Stimulated activated CD4-positive, alpha-beta T cell treated with anti-CD3 and anti-CD28 coated beads, Interleukin-4, amount 100 ng/mL, for 48 hours (primary cell): ENCODE results near the gene CYB561D2.
A peak's percentile ranks its signal among the peaks of the same experiment; 100 is the strongest.

ENCODE experiments used
- DNase-seq, 2 donors: peaks; one replicate each; pipeline ENCODE4 v3.0.0-alpha.2; 2020; ENCODE audit warnings: low read depth in 2 of 2

CYB561D2 gene

DNA sequence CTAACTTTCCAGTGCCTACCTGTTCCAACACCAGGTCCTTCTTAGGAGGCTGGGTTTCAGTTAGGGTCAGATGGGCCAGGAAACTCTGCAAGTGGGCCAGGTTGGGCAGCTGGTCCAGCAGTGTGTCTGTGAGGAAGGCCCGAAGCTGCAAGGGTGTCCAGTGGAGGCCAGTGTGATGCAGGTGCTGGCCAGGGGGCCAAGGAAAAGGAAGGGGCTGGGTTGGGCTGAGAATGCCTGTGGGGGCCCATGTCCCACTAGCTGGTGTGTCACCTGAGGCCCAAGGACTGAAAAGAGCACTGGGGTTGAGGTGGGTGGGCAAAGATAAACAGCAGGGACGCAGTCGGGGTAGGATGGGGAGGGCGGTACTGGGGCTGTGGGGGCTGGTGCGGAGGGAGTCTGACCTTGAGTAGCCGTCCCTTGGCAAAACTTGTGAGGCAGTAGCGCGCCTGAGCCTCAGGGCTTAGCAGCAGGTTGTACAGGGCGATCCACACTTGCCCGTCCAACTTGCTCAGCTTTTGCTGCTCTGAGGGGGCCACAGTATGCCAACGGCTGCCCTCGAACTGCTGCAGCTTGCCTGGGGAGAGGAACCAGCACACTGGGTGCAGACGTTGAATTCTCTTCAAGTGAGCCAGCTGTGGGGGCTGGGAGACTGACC lies 8.5 kb upstream of the CYB561D2 start:
- DNase-seq, result no peak

DNA sequence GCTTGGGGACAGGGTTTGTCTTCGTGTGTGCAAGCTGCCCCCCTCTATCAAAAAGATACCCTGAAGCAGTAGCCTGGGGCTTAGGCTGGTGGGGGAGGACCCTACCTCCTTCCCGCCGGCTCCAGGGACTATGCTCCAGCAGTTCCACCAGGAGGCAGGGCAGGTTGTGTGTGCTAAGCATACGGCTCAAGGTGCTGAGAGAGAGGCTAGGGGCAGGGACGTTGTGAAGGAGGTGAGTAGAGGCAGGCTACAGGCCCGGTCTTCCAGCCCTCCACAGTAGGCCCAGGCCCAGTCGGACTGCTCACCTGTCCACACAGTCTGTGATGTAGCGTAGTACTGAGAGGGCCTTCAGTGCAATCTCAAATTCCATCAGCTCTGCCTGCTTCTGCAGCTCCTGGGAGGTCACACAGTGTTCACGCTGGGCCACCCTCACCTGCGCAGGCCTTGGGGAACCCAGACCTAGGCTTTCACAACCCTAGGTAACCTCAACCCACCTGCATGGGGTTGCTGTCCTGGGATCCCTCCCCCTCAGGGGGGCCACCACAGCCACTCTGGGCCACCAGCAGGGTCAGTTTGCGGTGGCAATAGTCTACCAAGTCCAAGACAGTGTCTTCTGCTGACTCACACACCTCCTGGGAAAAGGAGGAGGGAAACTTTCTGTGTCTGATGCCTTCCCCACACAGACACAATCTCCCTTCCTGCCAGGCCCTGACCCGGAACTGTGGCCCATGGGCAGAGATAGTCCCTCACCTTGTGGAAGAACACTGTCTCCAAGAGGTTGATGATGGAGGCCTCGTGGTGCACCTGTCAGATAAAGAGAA lies 7.6 kb upstream of the CYB561D2 start:
- DNase-seq, result no peak

DNA sequence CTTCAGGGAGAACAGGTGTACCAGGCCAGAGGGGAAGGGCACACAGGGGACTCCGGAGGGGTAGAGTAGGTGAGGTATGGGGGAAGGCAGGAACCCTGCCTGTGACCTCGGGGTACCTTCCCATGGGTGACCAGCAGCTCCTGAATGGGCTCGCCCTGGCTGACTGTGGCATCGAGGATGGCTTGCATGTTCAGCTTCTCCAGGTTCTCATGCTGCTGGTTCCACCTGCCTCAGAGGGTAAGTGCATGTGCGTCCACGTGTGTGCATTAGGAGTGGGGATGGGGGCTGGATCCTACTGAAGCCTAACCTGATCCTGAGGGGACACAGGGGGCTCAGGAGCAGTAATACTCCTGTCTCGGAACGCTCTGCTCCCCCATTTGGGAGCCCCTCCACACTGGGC lies 5.7 kb upstream of the CYB561D2 start:
- DNase-seq, result no peak

DNA sequence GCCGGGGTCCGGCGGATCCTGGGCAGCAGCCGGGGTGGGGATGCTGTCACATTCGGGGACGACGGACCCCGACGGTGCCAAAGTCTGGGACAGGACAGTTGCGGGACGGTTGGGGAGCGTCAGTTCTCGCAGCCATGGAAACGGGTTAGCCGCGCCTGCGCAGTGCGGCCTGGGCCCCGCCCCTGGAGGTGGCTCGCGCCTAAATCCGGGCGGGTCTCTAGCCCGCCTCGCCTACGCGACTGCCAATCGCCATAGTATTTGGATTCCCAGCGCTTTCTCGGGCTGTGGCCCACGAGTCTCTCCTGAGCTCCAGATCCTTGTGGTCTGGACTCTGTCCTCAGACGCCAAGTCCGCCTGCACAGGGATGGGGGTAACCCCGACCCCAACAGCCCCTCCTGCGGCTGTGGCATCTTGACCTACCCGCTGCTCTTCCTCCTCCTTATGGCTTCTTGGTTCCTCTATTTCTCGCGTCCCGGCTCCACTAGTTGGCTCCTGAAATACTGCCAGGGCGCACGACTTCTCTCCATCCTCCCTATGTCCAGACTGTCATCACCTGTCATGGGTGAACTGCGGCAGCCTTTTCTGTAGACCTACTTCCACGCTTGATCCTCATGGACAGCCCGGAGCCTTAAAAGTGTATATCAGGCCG lies 5.0 kb upstream of the CYB561D2 start, which contains the start of gene ZMYND10:
TSS of gene ZMYND10 (minus strand) at position 147 of the 649 bp plus-strand sequence. CDS start 153 bp downstream, outside the sequence.
- peak; percentile 76 to 78 for DNase-seq

DNA sequence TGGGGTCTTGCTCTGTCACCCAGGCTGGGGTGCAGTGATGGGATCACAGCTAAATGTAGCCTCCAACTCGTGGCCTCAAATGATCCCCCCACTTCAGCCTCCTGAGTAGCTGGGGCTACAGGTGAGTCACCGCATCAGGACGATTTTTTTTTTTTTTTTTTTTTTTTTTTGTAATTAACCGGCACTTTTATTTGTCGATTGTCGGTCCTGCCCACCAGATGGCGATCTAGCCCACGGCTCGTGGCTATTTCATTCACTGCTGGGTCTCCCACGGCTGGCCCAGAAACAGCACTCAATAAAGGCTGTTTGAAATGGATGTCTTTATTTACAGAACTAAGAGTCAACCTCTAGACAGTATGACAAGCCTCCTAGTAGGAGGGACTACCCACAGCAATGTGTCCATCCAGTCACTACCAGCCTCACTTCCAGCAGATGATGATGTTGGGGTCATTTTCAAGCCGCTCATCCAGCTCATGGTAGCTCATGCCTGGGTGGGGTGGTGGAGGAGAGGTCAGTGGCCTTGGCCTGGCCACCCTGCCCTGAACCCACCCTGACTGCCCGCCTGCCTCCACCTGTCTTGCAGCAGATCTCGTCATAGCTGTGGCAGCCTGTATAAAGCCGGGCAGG lies 3.4 kb upstream of the CYB561D2 start:
- peak; percentile 59 to 67 for DNase-seq

DNA sequence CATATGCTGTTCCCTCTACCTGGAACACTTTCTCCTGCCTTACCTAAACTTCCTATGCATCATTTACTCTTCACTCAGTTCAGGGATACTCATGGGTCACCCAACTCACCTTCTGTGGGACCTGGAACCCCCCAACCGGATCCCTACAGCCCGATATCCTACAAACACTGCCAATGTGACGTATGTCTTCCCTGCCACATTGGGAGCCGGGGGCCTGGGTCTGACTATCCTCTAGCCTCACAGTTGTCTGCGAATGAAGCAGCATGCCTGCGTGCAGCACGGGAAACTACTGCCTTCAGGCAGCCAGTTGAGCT lies 492 bp upstream of the CYB561D2 start:
- no peak for DNase-seq

DNA sequence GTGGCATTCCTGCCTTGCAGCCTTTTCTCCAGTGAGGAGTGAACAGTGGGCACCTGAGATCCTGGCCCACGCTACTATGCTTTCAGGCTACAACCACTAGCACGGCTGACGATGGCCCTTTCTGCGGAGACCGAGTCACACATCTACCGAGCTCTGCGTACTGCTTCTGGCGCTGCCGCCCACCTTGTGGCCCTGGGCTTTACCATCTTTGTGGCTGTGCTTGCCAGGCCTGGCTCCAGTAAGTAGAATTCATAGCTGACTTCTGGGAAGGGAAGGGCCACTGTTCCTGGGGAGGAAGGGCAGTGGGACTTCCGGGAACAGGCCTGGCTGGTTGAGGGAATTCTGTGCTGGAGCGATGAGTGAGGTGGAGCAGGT lies 648 bp downstream of the CYB561D2 start:
- no peak for DNase-seq

DNA sequence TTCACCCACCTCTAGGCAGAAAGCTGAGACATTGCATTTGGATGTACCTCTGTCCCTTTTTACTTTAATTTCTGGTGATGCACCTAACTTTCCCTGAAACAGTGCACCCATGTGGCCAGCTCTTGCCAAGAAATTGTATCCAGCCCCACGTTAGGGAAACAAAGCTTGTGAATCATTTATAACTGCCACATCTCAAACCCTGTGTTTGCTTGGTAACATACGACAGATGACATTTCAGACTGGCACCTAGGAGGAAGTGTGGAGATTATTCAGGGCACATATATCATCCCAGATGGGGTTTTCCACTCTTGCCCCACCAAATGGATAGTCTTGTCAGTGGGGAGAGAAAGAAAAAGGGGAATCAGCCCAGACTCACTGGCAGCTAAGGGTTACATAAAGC lies 2.1 kb downstream of the CYB561D2 start:
- DNase-seq, result no peak

DNA sequence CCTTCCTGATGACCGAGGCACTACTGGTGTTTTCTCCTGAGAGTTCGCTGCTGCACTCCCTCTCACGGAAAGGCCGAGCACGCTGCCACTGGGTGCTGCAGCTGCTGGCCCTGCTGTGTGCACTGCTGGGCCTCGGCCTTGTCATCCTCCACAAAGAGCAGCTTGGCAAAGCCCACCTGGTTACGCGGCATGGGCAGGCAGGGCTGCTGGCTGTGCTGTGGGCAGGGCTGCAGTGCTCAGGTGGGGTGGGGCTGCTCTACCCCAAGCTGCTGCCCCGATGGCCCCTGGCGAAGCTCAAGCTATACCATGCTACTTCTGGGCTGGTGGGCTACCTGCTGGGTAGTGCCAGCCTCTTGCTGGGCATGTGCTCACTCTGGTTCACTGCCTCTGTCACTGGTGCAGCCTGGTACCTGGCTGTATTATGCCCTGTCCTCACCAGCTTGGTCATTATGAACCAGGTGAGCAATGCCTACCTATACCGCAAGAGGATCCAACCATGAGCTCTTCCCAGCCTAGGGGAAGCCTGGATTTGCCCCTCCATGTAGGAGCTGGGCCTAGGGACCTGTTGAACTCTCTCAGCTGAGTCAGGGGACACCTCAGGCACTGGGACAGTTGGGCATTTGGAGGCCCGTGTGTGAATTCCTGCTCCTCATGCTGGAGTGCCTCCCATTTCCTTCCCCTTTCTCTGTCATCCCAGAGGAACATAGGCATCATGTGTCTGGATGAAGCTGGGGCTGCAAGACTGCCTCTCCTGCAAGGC lies 2.8 kb downstream of the CYB561D2 start:
- no peak for DNase-seq

DNA sequence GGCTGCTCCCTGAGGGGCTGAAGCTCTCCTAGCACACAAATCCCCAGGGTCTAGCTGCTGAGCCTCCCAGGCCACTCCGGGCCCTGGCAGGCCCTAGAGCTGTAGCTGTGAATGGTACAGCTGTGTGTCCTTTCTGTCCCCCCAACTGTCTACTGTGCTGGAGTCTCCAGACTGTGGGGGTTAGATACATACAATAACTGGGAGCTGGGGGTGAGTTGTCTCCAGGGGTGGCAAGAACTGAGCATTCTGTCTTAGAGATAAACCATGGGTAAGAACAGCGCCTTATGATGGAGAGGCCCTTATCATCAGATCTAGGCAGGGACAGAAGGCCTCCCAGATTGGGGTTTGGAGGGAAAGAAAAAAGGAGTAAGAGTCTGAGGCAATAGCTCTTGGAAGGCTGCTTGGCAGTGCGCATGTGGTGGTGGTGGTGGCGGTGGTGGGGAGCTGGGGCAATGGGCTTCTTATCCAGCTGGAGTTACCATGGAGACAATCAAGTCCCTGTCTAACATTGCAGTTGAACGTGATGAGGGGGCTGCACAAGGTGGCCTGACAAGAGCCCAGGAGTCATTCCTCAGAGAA lies 3.6 kb downstream of the CYB561D2 start:
- DNase-seq, result no peak

DNA sequence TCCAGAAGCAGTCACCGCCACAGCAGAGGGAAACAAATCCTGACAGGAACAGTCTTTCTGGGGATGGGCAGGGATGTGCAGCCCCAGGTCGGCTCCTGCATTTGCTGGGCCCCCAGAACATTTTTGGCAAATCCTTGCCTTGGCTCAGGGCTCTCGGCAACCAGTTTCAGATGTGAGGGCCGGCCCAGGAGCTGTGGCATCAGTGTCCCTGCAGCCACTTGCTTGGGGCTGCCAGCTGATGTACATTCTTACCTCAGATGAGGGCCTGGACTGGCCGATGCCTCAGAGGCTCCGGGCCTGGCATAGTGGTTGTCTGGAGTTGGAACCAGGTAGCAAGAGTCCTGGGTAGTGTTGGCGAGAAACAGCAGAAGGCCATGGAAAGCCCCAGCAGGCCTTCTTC lies 4.2 kb downstream of the CYB561D2 start:
- no peak for DNase-seq

DNA sequence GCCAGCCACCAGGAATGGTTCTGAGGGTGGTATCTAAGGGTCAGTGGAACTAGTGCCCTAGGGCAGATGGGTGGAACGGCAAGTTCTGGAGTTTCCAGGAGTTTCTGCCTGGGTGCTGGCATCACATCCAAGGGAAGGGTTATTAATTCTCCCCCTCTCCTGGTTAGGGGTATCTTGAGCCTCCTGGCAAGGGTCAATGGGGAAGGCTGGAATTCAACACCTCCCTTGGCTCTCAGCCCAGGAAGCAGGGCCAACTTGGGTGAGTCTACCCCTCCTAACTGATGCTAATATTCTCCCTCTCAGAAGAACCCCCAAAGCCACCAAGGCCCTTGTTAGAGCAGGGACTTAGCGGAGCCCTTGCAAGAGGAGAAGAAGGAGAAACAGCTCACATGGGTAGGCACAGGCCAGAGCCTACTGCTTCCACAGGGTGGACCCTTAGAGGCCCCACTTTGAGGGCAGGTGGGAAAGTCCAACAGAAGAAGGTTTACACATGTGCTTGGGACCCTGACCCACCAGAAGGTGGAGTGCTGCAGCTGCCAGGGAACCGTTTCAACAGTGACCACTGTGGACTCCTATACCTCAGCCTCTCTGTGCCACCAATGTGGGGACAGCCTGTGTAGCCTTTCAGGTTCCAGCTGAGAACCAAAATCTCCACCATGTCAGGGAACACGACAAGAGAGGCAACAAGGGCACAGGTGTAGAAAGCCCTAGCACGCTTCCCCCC lies 5.3 kb downstream of the CYB561D2 start:
- no peak for DNase-seq

DNA sequence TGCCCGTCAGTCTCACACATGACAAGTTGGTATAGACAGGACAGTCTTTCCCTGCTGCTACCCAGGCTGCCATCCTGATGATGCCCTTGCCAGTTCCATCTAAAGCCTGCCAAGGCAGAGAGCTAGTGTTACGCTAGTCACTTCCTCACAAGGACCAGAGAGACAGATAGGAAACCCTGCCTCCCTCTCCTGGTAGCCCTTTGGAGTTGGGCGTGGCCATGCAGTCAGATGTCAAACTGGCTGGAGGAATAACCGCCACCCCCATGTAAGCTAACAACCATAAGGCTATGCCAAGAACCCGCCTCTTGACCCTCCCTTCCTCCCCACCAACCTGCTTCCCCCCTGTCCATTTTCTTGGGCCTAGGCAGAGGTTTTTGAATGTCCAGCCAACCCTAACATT lies 5.9 kb downstream of the CYB561D2 start:
- no peak for DNase-seq

DNA sequence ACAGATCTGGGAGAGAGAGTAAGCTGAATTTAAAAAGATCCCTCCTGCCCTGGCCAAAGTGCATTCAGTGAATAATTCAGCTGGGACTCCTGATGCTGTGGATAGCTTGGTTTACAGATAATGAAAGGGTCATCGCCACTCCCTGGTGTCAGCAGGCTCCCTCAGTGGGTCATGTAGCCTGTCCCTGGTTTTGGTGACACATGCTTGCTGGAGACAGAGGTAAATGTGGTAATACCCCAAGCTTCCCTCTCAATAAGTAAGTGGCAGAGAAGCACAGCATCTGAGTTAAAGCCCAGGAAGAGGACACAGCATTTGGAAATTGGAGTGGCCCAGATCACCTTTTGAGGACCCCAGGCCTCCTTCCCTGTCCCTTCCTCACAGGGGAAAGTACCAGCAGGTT lies 6.8 kb downstream of the CYB561D2 start:
- DNase-seq, result no peak

DNA sequence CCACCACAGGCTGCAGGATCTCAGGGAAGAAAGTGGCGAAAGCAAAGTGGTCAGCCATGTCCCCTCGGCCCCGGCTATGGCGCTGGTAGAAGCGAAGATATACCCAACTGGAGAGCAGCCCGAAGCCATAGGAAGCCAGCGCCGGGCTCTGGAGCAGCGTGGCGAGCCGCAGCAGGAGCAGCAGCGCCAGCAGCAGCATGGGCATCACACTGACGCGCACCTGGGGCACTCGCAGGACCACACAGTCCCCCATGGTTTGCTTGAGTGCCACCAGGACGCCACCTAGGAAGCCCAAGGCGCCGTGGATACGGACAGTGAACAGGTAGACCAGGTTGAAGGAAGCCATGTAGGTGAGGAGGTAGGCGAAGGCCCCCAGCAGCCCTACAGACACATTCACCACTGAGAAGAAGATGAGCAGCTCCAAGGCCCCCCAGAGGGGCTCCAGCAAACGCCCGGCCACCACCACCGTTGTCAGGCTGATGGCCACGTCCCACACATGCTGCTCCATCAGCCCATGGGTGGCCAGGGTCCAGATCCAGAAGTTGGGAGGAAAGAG lies 7.8 kb downstream of the CYB561D2 start:
- DNase-seq, result no peak

DNA sequence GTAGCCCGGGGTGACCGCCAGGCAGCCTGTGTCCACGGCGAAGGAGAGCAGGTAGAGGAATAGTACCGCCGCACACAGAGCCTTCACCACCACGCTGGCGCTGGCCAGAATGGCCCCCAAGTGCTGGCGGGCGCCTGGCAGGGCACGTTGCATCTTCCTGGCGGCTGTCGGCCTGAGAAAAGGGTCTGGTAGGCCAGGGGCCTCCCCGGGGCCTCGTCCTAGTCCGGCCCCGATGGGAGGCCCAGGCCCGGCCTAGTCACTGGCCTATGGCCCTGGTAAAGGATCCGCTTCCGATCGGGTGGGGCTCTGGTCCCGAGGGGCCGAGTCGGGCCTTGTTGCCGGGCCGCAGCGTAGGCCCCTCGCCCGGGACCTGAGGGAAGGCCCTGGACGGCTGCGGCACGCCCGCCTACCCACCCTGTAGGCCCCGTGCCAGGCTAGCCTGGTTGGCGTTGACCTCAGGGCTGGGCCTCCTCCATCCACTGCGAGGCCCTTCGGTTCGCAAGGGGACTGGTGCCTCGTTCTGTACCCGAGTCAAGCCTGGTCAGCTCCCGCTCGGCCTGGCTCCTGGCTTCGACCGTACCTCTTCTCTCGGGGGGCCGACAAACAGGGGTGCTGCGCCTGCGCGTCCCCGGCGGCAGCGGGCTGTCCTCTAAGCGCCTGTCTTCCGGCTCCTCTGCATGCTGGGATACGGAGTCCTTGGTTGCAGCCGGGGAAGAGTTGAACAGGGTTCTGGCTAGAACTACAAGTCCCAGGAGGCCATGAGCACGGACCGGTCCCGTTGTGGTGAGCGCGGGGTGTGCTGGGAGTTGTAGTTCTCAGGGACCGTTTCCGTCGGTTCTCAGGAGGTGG lies 8.5 kb downstream of the CYB561D2 start, which contains the start of gene TMEM115:
TSS of gene TMEM115 (minus strand) at position 611 of the 849 bp plus-strand sequence. CDS start at position 153, 458 bp downstream.
- peak; percentile 86 to 94 for DNase-seq

DNA sequence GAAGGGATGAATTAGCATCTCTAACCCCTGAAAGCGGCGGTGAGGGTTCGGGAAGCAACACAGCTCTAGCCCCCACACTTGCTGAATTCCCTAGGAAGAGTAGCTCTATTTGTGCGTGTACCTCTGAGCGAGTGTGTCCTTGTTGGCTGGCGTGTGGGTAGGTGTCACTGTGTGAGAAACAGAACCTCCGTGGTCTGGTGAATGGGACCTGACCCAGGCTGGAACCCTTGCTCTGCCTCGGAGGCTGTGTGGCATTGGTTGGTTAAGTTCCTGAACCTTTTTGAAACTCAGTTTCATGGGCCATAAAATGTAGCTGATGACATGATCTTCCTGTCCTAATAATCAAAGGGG lies 9.1 kb downstream of the CYB561D2 start:
- DNase-seq, result no peak

DNA sequence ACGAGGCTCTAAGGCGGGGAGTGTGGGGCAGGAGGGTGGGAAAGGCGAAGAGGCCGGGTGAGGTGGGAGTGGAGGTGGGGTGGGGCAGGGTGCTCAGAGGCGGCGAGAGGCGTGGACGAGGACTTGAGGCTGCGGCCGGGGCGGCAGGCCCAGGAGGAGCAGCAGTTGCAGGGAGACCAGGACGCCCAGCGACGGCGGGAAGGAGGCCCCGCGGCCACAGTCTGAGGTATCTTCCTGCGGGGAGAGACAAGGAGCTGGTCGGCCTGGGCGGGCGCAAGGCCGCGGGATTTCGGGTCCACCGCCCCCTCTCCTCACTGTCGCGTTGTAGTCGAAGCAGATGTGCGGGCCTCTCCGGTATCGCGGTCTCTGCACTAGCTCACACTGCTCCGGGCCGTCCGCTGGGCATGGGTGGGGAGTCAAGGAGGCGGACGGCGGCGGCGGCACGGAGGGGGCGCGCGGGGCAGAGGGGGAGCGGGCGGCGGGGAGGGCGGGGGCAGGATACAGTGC lies 14.0 kb downstream of the CYB561D2 start:
- DNase-seq, result no peak
